ENCODE results near the gene ADAM8.
A peak's percentile ranks its signal among the peaks of the same experiment; 100 is the strongest.
"Not testable (repeated sequence)": the region's sequence is repeated elsewhere in the genome, so short reads cannot be mapped to it uniquely, and the experiment has no call there.

ADAM8 gene

GRCh38 chr10:133276435-133277201, at the start of gene ADAM8:
TSS of gene ADAM8 (minus strand) at chr10:133276868. CDS start at chr10:133276817, 51 bp downstream.
- peak; percentile 29 to 43 (median 39) for DNase-seq

GRCh38 chr10:133326223-133326551, 49.5 kb upstream of the ADAM8 start:
- no peak for DNase-seq

DNA sequence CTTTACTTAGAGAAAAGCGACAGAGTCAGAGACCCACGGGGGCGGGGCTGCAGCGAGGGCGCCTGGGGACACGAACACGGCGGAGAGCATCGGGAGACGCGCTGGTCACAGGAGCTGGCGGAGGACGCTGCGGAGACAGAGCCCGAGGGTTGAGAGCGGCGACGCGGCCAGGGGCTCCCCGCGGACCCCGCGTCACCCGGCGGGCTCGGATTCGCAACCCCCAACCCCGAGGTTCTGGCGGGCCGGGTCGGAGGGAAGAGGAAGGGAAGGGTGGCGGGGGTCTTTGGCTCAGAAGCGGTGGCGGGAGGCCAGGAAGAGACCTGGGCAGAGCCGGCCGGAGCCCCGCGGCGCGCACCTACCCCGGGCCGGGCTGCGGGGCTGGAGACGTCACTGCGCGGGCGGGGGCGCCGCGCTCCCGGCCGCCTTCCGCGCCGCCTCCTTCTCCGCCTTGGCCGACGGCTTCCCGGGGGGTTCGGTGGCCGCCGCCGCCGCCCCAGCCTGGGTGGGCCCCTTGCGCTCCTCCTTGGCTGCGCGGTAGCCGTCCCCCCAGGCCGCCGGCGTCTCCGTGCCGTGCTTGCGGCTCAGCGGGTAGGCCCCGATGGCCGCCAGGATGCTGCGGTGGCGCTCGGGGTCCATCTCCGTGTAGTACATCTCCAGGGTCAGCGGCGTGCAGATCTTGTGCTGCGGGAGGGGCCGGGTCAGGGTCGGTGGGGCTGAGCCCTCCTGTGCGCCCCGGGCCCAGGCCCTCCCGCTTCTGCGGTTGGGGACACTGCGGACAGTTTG, 49.0 kb upstream of the ADAM8 start:
- DNase-seq, result no peak

DNA sequence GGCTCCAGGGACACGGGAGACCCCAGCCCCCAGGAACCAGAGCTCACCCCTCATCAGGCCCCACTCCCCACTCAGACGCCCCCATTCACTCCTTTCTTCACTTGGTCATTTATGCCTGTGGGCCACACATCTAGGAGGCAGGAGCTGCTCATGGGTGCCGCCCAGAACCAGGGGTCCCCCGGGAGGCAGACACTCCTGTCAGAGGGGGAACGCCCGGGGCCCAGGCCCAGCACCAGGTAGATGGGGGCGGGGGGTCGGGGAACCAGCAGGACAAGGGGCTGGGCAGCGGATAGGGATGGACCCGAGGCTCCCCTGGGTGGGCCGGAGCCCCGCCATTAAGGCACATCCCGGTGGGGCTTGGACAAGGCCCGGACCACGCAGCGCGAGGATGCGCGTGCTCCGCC, 48.2 kb upstream of the ADAM8 start:
- DNase-seq, result no peak

DNA sequence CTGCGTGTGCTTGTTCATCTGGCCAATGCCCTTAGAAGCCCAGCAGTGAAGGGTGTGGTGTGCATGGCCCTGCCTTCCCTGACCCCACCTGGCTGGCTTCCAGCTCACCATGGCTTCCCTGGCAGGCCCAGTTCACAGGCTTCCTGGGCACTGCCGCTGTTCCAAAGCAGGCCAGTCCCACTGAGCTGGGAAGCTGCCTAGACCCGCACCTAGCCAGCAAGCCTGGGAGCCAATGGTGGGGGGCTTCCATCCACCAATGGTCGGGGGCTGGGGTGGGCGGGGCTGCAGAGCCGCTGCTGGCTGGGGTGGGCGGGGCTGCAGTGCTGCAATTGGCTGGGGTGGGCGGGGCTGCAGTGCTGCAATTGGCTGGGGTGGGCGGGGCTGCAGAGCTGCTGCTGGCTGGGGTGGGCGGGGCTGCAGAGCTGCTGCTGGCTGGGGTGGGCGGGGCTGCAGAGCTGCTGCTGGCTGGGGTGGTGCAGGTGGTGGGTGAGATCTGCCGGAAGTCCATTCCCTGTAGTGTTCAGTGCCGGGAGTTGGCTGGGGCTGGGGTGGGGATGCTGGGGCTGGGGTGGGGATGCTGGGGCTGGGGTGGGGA, 47.6 kb upstream of the ADAM8 start:
- DNase-seq, result peak in 2 of 4 experiments; percentile 28 to 47

DNA sequence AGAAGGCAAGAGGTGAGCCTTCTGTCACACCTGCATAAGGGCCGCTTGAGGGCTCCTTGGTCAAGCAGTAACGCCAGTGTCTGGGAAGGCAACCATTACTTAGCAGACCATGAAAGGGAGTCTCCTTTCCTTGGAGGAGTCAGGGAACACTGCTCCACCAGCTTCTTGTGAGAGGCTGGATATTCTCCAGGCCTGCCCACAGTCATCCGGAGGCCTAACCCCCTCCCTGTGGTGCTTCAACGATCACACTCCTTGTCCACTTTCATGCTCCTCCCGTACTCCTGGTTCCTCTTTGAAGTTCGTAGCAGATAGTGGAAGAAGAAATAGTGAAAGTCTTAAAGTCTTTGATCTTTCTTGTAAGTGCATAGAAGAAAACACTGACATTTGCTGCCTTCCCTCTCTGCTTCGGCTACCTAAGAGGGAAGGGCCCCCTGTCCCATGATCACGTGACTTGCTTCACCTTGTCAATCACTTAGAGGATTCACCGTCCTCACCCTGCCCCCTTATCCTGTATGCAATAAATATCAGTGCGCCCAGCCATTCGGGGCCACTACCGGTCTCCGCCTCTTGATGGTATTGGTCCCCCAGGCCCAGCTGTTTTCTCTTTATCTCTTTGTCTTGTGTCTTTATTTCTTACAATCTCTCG, 45.5 kb upstream of the ADAM8 start:
- DNase-seq, result not testable (repeated sequence)

GRCh38 chr10:133320852-133321422, 44.3 kb upstream of the ADAM8 start:
- not testable (repeated sequence) for DNase-seq

- DNase-seq, result peak; percentile 31 to 49 (median 40)
Observed at GRCh38 chr10:133318494-133319127, 41.9 kb upstream of the ADAM8 start.

- no peak for DNase-seq
Observed at GRCh38 chr10:133316732-133317131, 40.1 kb upstream of the ADAM8 start.

DNA sequence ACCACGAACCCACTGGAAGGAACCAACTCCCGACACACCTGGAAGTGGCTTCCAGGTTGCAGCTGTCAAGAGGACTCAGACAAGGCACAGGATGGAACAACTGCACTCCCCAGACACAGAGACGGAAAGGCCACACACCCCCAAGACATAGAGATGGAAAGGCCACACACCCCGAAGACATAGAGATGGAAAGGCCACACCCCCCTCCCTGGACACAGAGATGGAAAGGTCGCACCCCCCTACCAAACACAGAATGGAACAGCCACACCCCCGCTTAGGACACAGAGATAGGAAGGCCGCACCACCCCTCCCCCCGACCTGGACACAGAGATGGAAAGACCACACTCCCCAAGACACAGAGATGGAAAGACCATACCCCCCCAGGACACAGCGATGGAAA, 39.6 kb upstream of the ADAM8 start:
- DNase-seq, result no peak

GRCh38 chr10:133315847-133316246, 39.2 kb upstream of the ADAM8 start:
- no peak for DNase-seq

GRCh38 chr10:133314911-133315310, 38.2 kb upstream of the ADAM8 start:
- no peak for DNase-seq

DNA sequence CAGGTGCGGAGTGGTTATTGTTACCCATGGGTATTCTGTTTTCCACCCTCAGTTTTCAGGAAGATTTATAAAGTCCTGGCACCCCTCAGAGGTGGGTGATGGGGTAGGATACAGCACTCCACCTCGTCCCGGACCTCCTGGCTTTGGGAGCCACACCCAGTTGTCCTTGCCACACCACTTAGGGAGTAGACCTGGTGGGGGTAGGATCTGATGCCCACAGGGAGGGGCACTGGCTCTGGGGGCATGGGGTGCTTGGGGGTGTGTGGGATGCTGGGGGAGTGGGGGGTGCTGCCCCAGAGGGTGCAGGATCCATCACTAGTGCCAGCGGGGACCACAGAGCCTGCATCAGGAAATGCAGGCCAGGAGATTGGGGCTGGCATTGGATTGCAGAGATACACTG, 36.5 kb upstream of the ADAM8 start:
- no peak for DNase-seq

DNA sequence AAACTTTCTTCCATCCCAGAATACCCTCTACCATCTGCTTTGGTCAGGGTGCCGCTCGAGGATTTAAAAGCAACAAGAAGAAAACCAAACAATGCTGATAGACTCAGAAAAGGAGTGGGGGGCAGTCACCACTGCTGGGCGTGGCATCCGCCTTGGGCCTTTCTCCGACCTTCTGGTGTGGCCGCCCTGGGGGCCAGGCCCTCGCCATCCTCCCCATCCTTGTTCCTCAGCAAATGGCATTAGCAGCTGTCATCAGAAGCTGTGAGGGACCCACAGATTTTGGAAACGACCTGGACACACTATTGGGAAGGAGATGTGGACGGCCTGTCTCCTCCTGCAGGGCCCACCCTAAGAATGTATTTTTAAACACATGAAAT, 36.1 kb upstream of the ADAM8 start:
- DNase-seq, result no peak

- DNase-seq, result no peak
Observed at GRCh38 chr10:133312016-133312768, 35.5 kb upstream of the ADAM8 start.

DNA sequence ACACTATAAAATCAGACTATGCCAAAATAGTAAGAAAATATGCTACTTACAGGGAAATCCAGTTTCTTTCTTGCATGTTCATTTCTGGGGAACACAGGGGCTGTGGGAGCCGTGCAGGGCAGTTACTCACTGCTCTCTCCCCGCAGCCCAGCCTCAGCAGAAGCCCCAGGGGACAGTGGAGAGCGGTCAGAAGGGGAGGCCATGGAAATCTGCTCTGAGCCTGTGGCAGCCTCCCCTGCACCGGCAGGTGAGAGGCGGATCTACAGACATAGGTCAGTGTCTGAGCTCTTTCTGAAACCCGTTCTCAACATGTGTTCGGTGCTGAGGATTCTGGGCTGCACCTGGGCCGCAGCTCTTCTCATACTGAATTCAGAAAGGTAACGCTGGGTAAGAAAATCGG, 34.9 kb upstream of the ADAM8 start:
- DNase-seq, result no peak

DNA sequence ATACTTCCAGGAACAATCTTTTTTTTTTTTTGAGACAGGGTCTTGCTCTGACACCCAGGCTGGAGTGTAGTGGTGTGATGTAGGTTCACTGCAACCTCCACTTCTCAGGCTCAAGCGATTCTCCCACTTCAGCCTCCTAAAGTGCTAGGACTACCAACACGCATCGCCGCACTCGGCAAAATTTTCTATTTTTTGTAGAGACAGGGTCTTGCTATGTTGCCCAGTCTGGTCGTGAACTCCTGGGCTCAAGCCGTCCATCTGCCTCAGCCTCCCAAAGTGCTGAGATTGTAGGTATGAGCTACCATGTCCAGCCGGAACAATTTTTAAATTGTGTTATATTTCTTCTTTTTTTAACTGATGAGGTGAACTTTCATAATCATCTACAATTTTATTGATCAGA, 34.1 kb upstream of the ADAM8 start:
- no peak for DNase-seq

- DNase-seq, result no peak
Observed at GRCh38 chr10:133310399-133310755, 33.7 kb upstream of the ADAM8 start.

DNA sequence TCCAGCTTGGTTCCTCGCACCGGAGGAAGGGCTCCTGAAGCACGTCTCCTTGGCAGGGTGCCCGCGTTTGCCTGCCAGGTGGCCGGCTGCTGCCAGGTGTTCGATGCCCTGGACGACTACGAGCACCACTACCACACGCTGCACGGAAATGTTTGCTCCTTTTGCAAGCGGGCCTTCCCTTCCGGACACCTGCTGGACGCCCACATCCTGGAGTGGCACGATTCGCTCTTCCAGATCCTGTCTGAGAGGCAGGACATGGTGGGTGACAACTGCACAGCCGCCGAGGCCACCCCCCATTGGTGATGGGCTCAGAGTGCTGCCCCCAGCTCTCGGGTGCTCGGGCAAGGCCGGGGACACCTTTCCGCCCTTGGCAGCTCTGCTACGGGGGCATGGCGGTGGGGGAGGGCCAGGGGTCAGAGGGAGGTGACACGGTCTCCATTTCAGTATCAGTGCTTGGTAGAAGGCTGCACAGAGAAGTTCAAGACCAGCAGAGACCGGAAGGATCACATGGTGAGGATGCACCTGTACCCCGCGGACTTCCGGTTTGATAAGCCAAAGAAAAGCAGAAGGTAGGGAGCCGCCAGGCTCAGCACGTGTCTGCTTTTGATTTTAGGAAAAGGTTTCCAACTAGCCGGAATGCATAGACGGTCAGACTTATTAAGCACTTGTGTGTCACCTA, 33.2 kb upstream of the ADAM8 start:
- no peak for DNase-seq

GRCh38 chr10:133309100-133309719, 32.5 kb upstream of the ADAM8 start:
- peak; percentile 86 to 94 (median 90) for DNase-seq

Data from activated CD4-positive, CD25-positive, alpha-beta regulatory T cell (primary cell).